Measurements from ENCODE around the gene PI16.
"Not testable (repeated sequence)": the region's sequence is repeated elsewhere in the genome, so short reads cannot be mapped to it uniquely, and the experiment has no call there.

Gene PI16

GRCh38 chr6:36976509-36976908, 22.0 kb downstream of the PI16 start:
- DNase-seq, result no peak

GRCh38 chr6:36976931-36977330, 22.4 kb downstream of the PI16 start:
- no peak for DNase-seq

- no peak for DNase-seq
Measured at GRCh38 chr6:36977470-36977941, 23.0 kb downstream of the PI16 start.

- no peak for DNase-seq
Measured at GRCh38 chr6:36978421-36979346, 24.1 kb downstream of the PI16 start.

- DNase-seq, result peak; percentile 48
Measured at GRCh38 chr6:36979347-36979742, 24.8 kb downstream of the PI16 start.

GRCh38 chr6:36980129-36980528, 25.6 kb downstream of the PI16 start:
- DNase-seq, result no peak

- no peak for DNase-seq
Measured at GRCh38 chr6:36980876-36981619, 26.5 kb downstream of the PI16 start.

GRCh38 chr6:36983538-36983937, 29.0 kb downstream of the PI16 start:
- DNase-seq, result no peak

- peak; percentile 24 for DNase-seq
Measured at GRCh38 chr6:36984581-36985416, 30.3 kb downstream of the PI16 start.

- no peak for DNase-seq
Measured at GRCh38 chr6:36985417-36985807, 30.9 kb downstream of the PI16 start.

GRCh38 chr6:36985808-36986703, 31.5 kb downstream of the PI16 start, which contains the start of gene MTCH1:
Gene MTCH1, minus strand, starts transcription at chr6:36986196. Its CDS starts 23 bp downstream, at chr6:36986173.
- DNase-seq, result peak; percentile 76

GRCh38 chr6:36986704-36987047, 32.1 kb downstream of the PI16 start:
- peak; percentile 70 for DNase-seq

GRCh38 chr6:36989264-36989663, 34.7 kb downstream of the PI16 start:
- no peak for DNase-seq

GRCh38 chr6:36990401-36990800, 35.9 kb downstream of the PI16 start:
- not testable (repeated sequence) for DNase-seq

- no peak for DNase-seq
Measured at GRCh38 chr6:36997811-36998722, 43.5 kb downstream of the PI16 start.

GRCh38 chr6:36998723-36999038, 44.1 kb downstream of the PI16 start:
- DNase-seq, result no peak

GRCh38 chr6:36999061-36999750, 44.7 kb downstream of the PI16 start:
- DNase-seq, result no peak

GRCh38 chr6:36999751-37000125, 45.2 kb downstream of the PI16 start:
- no peak for DNase-seq

- no peak for DNase-seq
Measured at GRCh38 chr6:37004044-37004980, 49.8 kb downstream of the PI16 start.
